Uterus (tissue), 2 donors: ENCODE results near the gene EXOSC7.

Source experiments
- POLR2A ChIP-seq, 2 donors: fragments of 450-650 bp; IDR thresholded peaks; one replicate each; pipeline ENCODE4 v1.6.1; 2016; ENCODE audit warnings: antibody characterized with exemption in 2 of 2, mild to moderate bottlenecking in 1 of 2, moderate library complexity in 1 of 2
- TF ChIP-seq, protein P1 (sequence below), 4 experiments: fragments of 200-600 bp in 2 of 4; fragments of 450-650 bp in 2 of 4; sonication (generic) in 2 of 4; IDR thresholded peaks; one replicate each; pipeline ENCODE4 v1.5.1; 2016 to 2019; ENCODE audit warnings: antibody characterized with exemption in 4 of 4, mild to moderate bottlenecking in 2 of 4, moderate library complexity in 1 of 4

DNA sequence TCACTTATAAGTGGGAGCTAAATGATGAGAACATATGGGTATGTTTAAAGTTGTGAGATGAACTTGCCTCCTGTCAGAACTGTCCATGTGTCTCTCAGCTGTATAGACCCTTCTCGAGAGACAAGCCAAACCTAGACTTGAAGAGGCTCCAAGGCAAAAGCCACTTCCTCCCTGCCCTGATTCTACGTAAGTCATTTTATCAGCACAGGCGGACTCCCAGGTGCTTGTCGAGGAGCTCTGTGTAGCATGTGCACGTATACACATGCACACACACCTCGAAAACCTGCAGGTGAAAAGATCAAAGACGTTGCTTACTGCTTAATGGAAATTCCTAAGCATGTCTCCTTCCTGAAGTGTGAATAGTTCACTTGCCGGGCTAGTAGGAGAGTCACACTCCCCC, 44.5 kb downstream of the EXOSC7 start:
- TF ChIP-seq POLR2A (IDR thresholded peaks at IDR 0.05) = no peak
- TF ChIP-seq, protein P1, sequence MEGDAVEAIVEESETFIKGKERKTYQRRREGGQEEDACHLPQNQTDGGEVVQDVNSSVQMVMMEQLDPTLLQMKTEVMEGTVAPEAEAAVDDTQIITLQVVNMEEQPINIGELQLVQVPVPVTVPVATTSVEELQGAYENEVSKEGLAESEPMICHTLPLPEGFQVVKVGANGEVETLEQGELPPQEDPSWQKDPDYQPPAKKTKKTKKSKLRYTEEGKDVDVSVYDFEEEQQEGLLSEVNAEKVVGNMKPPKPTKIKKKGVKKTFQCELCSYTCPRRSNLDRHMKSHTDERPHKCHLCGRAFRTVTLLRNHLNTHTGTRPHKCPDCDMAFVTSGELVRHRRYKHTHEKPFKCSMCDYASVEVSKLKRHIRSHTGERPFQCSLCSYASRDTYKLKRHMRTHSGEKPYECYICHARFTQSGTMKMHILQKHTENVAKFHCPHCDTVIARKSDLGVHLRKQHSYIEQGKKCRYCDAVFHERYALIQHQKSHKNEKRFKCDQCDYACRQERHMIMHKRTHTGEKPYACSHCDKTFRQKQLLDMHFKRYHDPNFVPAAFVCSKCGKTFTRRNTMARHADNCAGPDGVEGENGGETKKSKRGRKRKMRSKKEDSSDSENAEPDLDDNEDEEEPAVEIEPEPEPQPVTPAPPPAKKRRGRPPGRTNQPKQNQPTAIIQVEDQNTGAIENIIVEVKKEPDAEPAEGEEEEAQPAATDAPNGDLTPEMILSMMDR (IDR thresholded peaks at IDR 0.05) = no peak
